RWPE2 (cell line): ENCODE measurements around the gene WFDC10B.
"Not testable (repeated sequence)": the region's sequence is repeated elsewhere in the genome, so short reads cannot be mapped to it uniquely, and the experiment has no call there.

Experiments
- ATAC-seq: fragments of 200-7000 bp; cut with Tn5 transposase; 3 replicates; pipeline ENCODE4 v1.9.1; 2021; ENCODE audit warnings: low read depth
- DNase-seq: peaks from one replicate; pipeline ENCODE4 v3.0.0-alpha.2; 2020; ENCODE audit warnings: low spot score
- H3K27ac ChIP-seq: fragments of 450-650 bp; 2 replicates; pipeline ENCODE4 v1.5.1; 2017; ENCODE audit warnings: mild to moderate bottlenecking; ENCODE audit not compliant: poor library complexity, severe bottlenecking
- H3K27me3 ChIP-seq: fragments of 250-450 bp; sonication (Bioruptor Pico); 2 replicates; pipeline ENCODE4 v1.5.1; 2021; ENCODE audit warnings: mild to moderate bottlenecking, moderate library complexity; ENCODE audit not compliant: insufficient read depth, poor library complexity, severe bottlenecking
- H3K36me3 ChIP-seq: fragments of 250-450 bp; sonication (Bioruptor Pico); 2 replicates; pipeline ENCODE4 v1.5.1; 2020; ENCODE audit warnings: low read depth, mild to moderate bottlenecking, moderate library complexity
- H3K4me1 ChIP-seq: fragments of 250-450 bp; sonication (Bioruptor Pico); 2 replicates; pipeline ENCODE4 v1.5.1; 2021; ENCODE audit warnings: mild to moderate bottlenecking, moderate library complexity; ENCODE audit not compliant: insufficient read depth, poor library complexity, severe bottlenecking
- H3K4me3 ChIP-seq: fragments of 250-450 bp; sonication (Bioruptor Pico); 2 replicates; pipeline ENCODE4 v1.5.1; 2021; ENCODE audit warnings: mild to moderate bottlenecking, moderate library complexity; ENCODE audit not compliant: severe bottlenecking
- H3K9me3 ChIP-seq: fragments of 250-450 bp; sonication (Bioruptor Pico); 2 replicates; pipeline ENCODE4 v1.5.1; 2021; ENCODE audit warnings: mild to moderate bottlenecking, moderate library complexity; ENCODE audit not compliant: severe bottlenecking
- CTCF ChIP-seq: fragments of 450-650 bp; IDR thresholded peaks from one replicate; pipeline ENCODE4 v1.5.1; 2017; ENCODE audit warnings: mild to moderate bottlenecking, moderate library complexity; ENCODE audit not compliant: poor library complexity, severe bottlenecking

Gene WFDC10B

GRCh38 chr20:45722047-45722446 lies 17.2 kb upstream of the WFDC10B start, which contains the start of gene SPINT4:
Gene SPINT4, plus strand, starts transcription at chr20:45722347. Its CDS starts 21 bp downstream, at chr20:45722368.
- Histone ChIP-seq H3K4me3 (no peak within 1 kb of the TSS), H3K4me1 (no peaks in the 10 kb centered on the region), H3K9me3 (no peaks in the 10 kb centered on the region), H3K27me3 (peaks cover 54% of the 10 kb centered on the region), H3K27ac (no peak within 1 kb of the TSS), H3K36me3 (no peaks in the 10 kb centered on the region)
- ATAC-seq (no peak), DNase-seq (no peak)
- no peak for TF ChIP-seq CTCF

GRCh38 chr20:45716141-45716688 lies 11.4 kb upstream of the WFDC10B start:
- not testable (repeated sequence) for DNase-seq

GRCh38 chr20:45701873-45702272 lies 2.9 kb downstream of the WFDC10B start, which contains the start of gene WFDC13:
Gene WFDC13, plus strand, starts transcription at chr20:45702038. Its CDS starts 86 bp downstream, at chr20:45702124.
- Histone ChIP-seq H3K9me3 (no peaks in the 10 kb centered on the region), H3K4me3 (no peak within 1 kb of the TSS), H3K27ac (no peak within 1 kb of the TSS), H3K27me3 (peaks cover 10% of the 10 kb centered on the region), H3K36me3 (no peaks in the 10 kb centered on the region), H3K4me1 (peaks cover 1% of the 10 kb centered on the region)
- ATAC-seq (no peak; the same call in 2 of the 3 replicates), DNase-seq (no peak)
- TF ChIP-seq CTCF, result no peak

More at GRCh38 chr20:45716141-45716688, 11.4 kb upstream of the WFDC10B start:
- not testable (repeated sequence) for H3K4me1 ChIP-seq, H3K4me3 ChIP-seq, H3K27ac ChIP-seq, H3K9me3 ChIP-seq, ATAC-seq, H3K36me3 ChIP-seq
- H3K27me3 ChIP-seq, result peaks cover 36% of the 10 kb centered on the region

GRCh38 chr20:45701104-45701503 lies 3.7 kb downstream of the WFDC10B start:
- Histone ChIP-seq H3K9me3 (no peaks in the 10 kb centered on the region), H3K27ac (no peak overlapping the region), H3K27me3 (peaks cover 10% of the 10 kb centered on the region), H3K36me3 (no peaks in the 10 kb centered on the region), H3K4me1 (peaks cover 6% of the 10 kb centered on the region), H3K4me3 (no peak overlapping the region)
- no peak for DNase-seq
- TF ChIP-seq CTCF, result no peak
- no peak for ATAC-seq

- Histone ChIP-seq H3K27ac (no peak overlapping the region), H3K27me3 (peaks cover 16% of the 10 kb centered on the region), H3K36me3 (no peaks in the 10 kb centered on the region), H3K4me1 (peaks cover 16% of the 10 kb centered on the region), H3K4me3 (no peak overlapping the region), H3K9me3 (no peaks in the 10 kb centered on the region)
- no peak for TF ChIP-seq CTCF
- ATAC-seq (peak; percentile 66; the same call in 2 of the 3 replicates), DNase-seq (no peak)
Measured at GRCh38 chr20:45695496-45695895, 9.3 kb downstream of the WFDC10B start.

GRCh38 chr20:45693346-45693745 lies 11.5 kb downstream of the WFDC10B start:
- Histone ChIP-seq H3K4me1 (peaks cover 16% of the 10 kb centered on the region), H3K27me3 (peaks cover 18% of the 10 kb centered on the region)
- not testable (repeated sequence) for H3K36me3 ChIP-seq, H3K27ac ChIP-seq, DNase-seq, H3K9me3 ChIP-seq, H3K4me3 ChIP-seq, ATAC-seq
